Measurements from ENCODE around the gene LCLAT1.

Gene LCLAT1

GRCh38 chr2:30403592-30404312 is 43.3 kb upstream of the LCLAT1 start:
- H3K27me3 ChIP-seq = peaks cover 4% of the 10 kb centered on the region
- H3K27ac ChIP-seq = no peak overlapping the region
- no peaks in the 10 kb centered on the region for H3K36me3 ChIP-seq
- H3K9me3 ChIP-seq = no peaks in the 10 kb centered on the region
- TF ChIP-seq, protein P1, sequence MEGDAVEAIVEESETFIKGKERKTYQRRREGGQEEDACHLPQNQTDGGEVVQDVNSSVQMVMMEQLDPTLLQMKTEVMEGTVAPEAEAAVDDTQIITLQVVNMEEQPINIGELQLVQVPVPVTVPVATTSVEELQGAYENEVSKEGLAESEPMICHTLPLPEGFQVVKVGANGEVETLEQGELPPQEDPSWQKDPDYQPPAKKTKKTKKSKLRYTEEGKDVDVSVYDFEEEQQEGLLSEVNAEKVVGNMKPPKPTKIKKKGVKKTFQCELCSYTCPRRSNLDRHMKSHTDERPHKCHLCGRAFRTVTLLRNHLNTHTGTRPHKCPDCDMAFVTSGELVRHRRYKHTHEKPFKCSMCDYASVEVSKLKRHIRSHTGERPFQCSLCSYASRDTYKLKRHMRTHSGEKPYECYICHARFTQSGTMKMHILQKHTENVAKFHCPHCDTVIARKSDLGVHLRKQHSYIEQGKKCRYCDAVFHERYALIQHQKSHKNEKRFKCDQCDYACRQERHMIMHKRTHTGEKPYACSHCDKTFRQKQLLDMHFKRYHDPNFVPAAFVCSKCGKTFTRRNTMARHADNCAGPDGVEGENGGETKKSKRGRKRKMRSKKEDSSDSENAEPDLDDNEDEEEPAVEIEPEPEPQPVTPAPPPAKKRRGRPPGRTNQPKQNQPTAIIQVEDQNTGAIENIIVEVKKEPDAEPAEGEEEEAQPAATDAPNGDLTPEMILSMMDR (IDR thresholded peaks at IDR 0.05) = no peak
- peaks cover 0 to 2% of the 10 kb centered on the region in 2 experiments for H3K4me1 ChIP-seq (ENCODE audit: control insufficient read depth in 1 of 2, insufficient read depth in 1 of 2, low read depth in 1 of 2, low read length in 1 of 2)
- H3K4me3 ChIP-seq (ENCODE audit: low read depth in 1 of 2, low read length in 1 of 2) = no peak overlapping the region

DNA sequence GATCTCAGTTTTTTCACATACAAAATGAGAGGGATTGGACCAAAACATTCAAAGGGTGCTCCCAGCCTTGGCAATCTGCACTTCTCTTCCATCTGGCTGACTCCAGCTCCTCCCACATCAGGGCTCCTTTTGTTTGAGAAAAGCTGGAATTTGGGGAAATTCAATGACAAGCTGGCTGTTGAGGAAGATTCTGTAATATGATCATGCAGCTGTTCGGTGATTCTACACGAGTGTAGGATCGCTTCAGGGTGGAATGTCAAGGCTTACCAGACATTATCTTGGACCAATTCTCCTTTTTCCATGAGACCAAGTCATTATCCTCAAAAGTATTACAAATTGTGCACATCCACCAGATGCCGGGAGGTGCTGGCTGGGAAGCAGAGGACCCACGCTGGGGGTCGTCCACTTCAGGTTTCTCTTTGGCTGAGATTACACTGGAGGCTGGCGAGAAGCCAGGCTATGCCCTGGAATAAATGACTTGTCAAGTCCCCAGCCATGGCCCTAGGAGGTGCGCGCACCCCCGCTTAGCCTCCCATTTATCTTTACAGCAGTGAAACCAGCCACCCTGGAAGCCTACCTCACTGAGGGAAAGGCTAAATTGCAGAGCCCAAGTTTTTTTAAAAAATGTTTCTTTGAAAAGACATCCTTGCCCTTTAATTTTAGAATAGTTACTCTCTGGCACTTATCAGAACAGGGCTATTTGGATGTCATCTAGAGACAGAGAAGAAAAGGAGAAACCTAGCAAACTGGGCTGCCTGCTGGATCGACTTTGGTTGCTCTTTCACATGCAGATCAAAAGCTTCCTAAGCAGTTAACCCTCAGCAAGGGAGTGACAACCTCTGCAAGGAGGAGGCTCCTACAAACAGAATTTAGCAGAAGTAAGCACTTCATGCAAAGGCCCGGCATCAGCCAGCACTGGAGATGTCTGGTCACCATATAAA is 42.5 kb upstream of the LCLAT1 start:
- TF ChIP-seq, protein P1 (IDR thresholded peaks at IDR 0.05) = no peak
- Histone ChIP-seq H3K4me3 (ENCODE audit: low read depth in 1 of 2, low read length in 1 of 2) (no peak overlapping the region), H3K4me1 (ENCODE audit: control insufficient read depth in 1 of 2, insufficient read depth in 1 of 2, low read depth in 1 of 2, low read length in 1 of 2) (peaks cover 0 to 2% of the 10 kb centered on the region in 2 experiments), H3K36me3 (no peaks in the 10 kb centered on the region), H3K27ac (no peak overlapping the region), H3K27me3 (peaks cover 4% of the 10 kb centered on the region), H3K9me3 (no peaks in the 10 kb centered on the region)

- H3K4me1 ChIP-seq (ENCODE audit: control insufficient read depth in 1 of 2, insufficient read depth in 1 of 2, low read depth in 1 of 2, low read length in 1 of 2) = peaks cover 0 to 2% of the 10 kb centered on the region in 2 experiments
- no peaks in the 10 kb centered on the region for H3K36me3 ChIP-seq
- no peak overlapping the region for H3K4me3 ChIP-seq (ENCODE audit: low read depth in 1 of 2, low read length in 1 of 2)
- H3K9me3 ChIP-seq = no peaks in the 10 kb centered on the region
- TF ChIP-seq, protein P1 (IDR thresholded peaks at IDR 0.05) = no peak
- peaks cover 4% of the 10 kb centered on the region for H3K27me3 ChIP-seq
- H3K27ac ChIP-seq = no peak overlapping the region
These were observed 41.8 kb upstream of the LCLAT1 start for GRCh38 chr2:30405260-30405605.

DNA sequence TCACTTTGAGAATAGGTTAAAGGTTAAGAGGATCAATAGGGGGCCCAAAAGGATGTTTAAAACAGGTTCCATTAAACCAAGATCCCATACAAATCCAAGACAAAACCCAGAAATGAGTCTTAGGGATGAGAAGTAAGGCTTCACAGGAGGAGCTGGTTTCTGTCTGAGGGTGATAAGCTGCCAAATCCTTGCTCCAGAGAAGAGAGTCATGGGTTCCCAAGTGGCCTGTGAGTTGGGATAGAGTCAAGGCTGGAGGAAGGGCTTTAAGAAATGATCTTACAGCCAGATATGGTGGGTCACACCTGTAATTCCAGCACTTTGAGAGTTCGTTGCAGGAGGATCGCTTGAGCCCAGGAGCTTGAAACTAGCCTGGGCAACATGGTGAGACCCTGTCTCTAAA is 40.2 kb upstream of the LCLAT1 start:
- Histone ChIP-seq H3K4me3 (ENCODE audit: low read depth in 1 of 2, low read length in 1 of 2) (no peak overlapping the region), H3K27me3 (peaks cover 4% of the 10 kb centered on the region), H3K36me3 (no peaks in the 10 kb centered on the region), H3K4me1 (ENCODE audit: control insufficient read depth in 1 of 2, insufficient read depth in 1 of 2, low read depth in 1 of 2, low read length in 1 of 2) (peaks cover 0 to 2% of the 10 kb centered on the region in 2 experiments), H3K9me3 (no peaks in the 10 kb centered on the region), H3K27ac (no peak overlapping the region)
- TF ChIP-seq, protein P1 (IDR thresholded peaks at IDR 0.05) = no peak

DNA sequence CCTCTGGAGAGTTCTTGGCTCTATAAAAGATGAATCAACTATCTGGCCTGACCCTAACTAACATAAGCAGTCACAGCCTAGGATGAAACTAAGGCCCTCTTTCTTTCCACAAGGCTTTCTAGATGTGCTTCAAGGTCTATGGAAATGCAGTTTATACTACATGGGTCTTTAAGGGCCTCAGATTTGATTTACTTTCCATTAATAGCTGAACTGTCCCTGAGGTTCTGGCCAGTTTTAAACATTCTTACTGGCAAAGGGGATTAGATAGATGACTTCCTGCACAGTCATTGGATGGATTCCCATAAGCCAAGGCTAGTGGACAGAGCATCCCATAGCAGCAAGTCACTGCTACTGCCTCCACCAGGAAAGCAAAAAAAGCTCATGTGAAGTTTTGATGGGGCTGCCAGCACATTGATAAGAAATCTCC is 38.1 kb upstream of the LCLAT1 start:
- Histone ChIP-seq H3K27me3 (no peaks in the 10 kb centered on the region), H3K9me3 (no peaks in the 10 kb centered on the region), H3K27ac (no peak overlapping the region), H3K36me3 (no peaks in the 10 kb centered on the region), H3K4me1 (ENCODE audit: control insufficient read depth in 1 of 2, insufficient read depth in 1 of 2, low read depth in 1 of 2, low read length in 1 of 2) (peaks cover 0 to 2% of the 10 kb centered on the region in 2 experiments), H3K4me3 (ENCODE audit: low read depth in 1 of 2, low read length in 1 of 2) (no peak overlapping the region)
- TF ChIP-seq, protein P1 (IDR thresholded peaks at IDR 0.05) = no peak
